Peyer's patch (tissue), 4 donors: Measurements from ENCODE around the gene SCFD1. TPM values are rescaled to one million over a fixed set of nuclear protein-coding genes. Genes with fewer than 3 reads are reported as not detected.

Source experiments
- DNase-seq, 3 donors: peaks; one replicate each; pipeline ENCODE4 v3.0.0-alpha.2; 2017 to 2019
- H3K27ac ChIP-seq, 4 donors: fragments of 200-600 bp; sonication (generic); one replicate each; pipeline ENCODE4 v1.5.1; 2016 to 2019
- H3K27me3 ChIP-seq, 2 donors: fragments of 200-600 bp; sonication (generic); one replicate each; pipeline ENCODE4 v1.5.1; 2019
- H3K36me3 ChIP-seq, 3 donors: fragments of 200-600 bp; sonication (generic); one replicate each; pipeline ENCODE4 v1.5.1; 2016 to 2019
- H3K4me1 ChIP-seq, 4 donors: fragments of 200-600 bp; sonication (generic); one replicate each; pipeline ENCODE4 v1.5.1; 2016 to 2019
- H3K4me3 ChIP-seq, 4 donors: fragments of 200-600 bp; sonication (generic); 1 replicate in 3 of 4; 2 replicates in 1 of 4; pipeline ENCODE4 v1.5.1; 2016 to 2019; ENCODE audit warnings: mild to moderate bottlenecking in 1 of 4
- H3K9me3 ChIP-seq, 4 donors: fragments of 200-600 bp; sonication (generic); one replicate each; pipeline ENCODE4 v1.5.1; 2016 to 2019; ENCODE audit warnings: mild to moderate bottlenecking in 1 of 4
- CTCF ChIP-seq, 6 experiments: fragments of 450-650 bp in 4 of 6; fragments of 200-600 bp in 2 of 6; sonication (generic) in 1 of 6; IDR thresholded peaks; one replicate each; pipeline ENCODE4 v1.5.1; 2017 to 2019; ENCODE audit warnings: antibody characterized with exemption in 6 of 6, mild to moderate bottlenecking in 3 of 6, moderate library complexity in 1 of 6
- POLR2A ChIP-seq, 2 donors: fragments of 450-650 bp; IDR thresholded peaks; one replicate each; pipeline ENCODE4 v1.5.1; 2017; ENCODE audit warnings: antibody characterized with exemption in 2 of 2, mild to moderate bottlenecking in 2 of 2, moderate library complexity in 2 of 2
- total RNA-seq, 4 donors: library from RNA; depleted of rRNA; stranded (reverse); fragments of >200 nt; gene quantifications; one replicate each; pipeline ENCODE4 v1.1.0, GENCODE V29; 2016

SCFD1 gene
- total RNA-seq, 4 donors from 2014 or later = 31.8 to 77.3 (median 53.0) TPM

GRCh38 chr14:30651937-30652336, 29.8 kb downstream of the SCFD1 start:
- no peak overlapping the region for H3K4me3 ChIP-seq
- no peak for TF ChIP-seq CTCF (IDR thresholded peaks at IDR 0.05)
- no peak for TF ChIP-seq POLR2A (IDR thresholded peaks at IDR 0.05)
- H3K4me1 ChIP-seq = no peaks in the 10 kb centered on the region
- no peaks in the 10 kb centered on the region for H3K9me3 ChIP-seq
- DNase-seq = no peak
- H3K36me3 ChIP-seq = peaks cover 0 to 65% (median 0%) of the 10 kb centered on the region in 3 donors
- no peak overlapping the region for H3K27ac ChIP-seq
- H3K27me3 ChIP-seq = no peaks in the 10 kb centered on the region

- no peak for DNase-seq
- H3K27ac ChIP-seq = no peak overlapping the region
- peaks cover 0 to 70% (median 0%) of the 10 kb centered on the region in 3 donors for H3K36me3 ChIP-seq
These were observed 33.0 kb downstream of the SCFD1 start for GRCh38 chr14:30655124-30655523.

GRCh38 chr14:30655658-30656057, 33.5 kb downstream of the SCFD1 start:
- TF ChIP-seq POLR2A (IDR thresholded peaks at IDR 0.05) (no peak), CTCF (IDR thresholded peaks at IDR 0.05) (no peak)
- DNase-seq = no peak
- H3K36me3 ChIP-seq = peaks cover 0 to 67% (median 0%) of the 10 kb centered on the region in 3 donors
- H3K27ac ChIP-seq = no peak overlapping the region
- no peaks in the 10 kb centered on the region for H3K9me3 ChIP-seq
- H3K4me3 ChIP-seq = no peak overlapping the region
- H3K27me3 ChIP-seq = no peaks in the 10 kb centered on the region
- no peaks in the 10 kb centered on the region for H3K4me1 ChIP-seq

More at GRCh38 chr14:30655124-30655523, 33.0 kb downstream of the SCFD1 start:
- no peaks in the 10 kb centered on the region for H3K27me3 ChIP-seq
- H3K4me1 ChIP-seq = no peaks in the 10 kb centered on the region
- H3K9me3 ChIP-seq = no peaks in the 10 kb centered on the region
- no peak overlapping the region for H3K4me3 ChIP-seq
- TF ChIP-seq POLR2A (IDR thresholded peaks at IDR 0.05) (no peak), CTCF (IDR thresholded peaks at IDR 0.05) (no peak)

GRCh38 chr14:30656190-30656632, 34.1 kb downstream of the SCFD1 start:
- DNase-seq = peak in 1 of 3 donors; percentile 57
- H3K27ac ChIP-seq = no peak overlapping the region
- peaks cover 0 to 67% (median 0%) of the 10 kb centered on the region in 3 donors for H3K36me3 ChIP-seq

GRCh38 chr14:30657050-30657449, 34.9 kb downstream of the SCFD1 start:
- Histone ChIP-seq H3K27me3 (no peaks in the 10 kb centered on the region), H3K4me3 (no peak overlapping the region), H3K4me1 (no peaks in the 10 kb centered on the region), H3K36me3 (peaks cover 0 to 59% (median 0%) of the 10 kb centered on the region in 3 donors), H3K27ac (no peak overlapping the region), H3K9me3 (no peaks in the 10 kb centered on the region)
- DNase-seq = no peak
- TF ChIP-seq CTCF (IDR thresholded peaks at IDR 0.05) (no peak), POLR2A (IDR thresholded peaks at IDR 0.05) (no peak)

More at GRCh38 chr14:30656190-30656632, 34.1 kb downstream of the SCFD1 start:
- Histone ChIP-seq H3K4me1 (no peaks in the 10 kb centered on the region), H3K27me3 (no peaks in the 10 kb centered on the region), H3K4me3 (no peak overlapping the region), H3K9me3 (no peaks in the 10 kb centered on the region)
- TF ChIP-seq POLR2A (IDR thresholded peaks at IDR 0.05) (no peak), CTCF (IDR thresholded peaks at IDR 0.05) (peak; percentile 29 to 69 (median 63))
